ENCODE results near the gene CFAP97D1.

- TF ChIP-seq POLR2A (IDR thresholded peaks at IDR 0.05), result no peak
- TF ChIP-seq, protein P1, sequence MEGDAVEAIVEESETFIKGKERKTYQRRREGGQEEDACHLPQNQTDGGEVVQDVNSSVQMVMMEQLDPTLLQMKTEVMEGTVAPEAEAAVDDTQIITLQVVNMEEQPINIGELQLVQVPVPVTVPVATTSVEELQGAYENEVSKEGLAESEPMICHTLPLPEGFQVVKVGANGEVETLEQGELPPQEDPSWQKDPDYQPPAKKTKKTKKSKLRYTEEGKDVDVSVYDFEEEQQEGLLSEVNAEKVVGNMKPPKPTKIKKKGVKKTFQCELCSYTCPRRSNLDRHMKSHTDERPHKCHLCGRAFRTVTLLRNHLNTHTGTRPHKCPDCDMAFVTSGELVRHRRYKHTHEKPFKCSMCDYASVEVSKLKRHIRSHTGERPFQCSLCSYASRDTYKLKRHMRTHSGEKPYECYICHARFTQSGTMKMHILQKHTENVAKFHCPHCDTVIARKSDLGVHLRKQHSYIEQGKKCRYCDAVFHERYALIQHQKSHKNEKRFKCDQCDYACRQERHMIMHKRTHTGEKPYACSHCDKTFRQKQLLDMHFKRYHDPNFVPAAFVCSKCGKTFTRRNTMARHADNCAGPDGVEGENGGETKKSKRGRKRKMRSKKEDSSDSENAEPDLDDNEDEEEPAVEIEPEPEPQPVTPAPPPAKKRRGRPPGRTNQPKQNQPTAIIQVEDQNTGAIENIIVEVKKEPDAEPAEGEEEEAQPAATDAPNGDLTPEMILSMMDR (IDR thresholded peaks at IDR 0.05), result no peak
Observed at GRCh38 chr17:43767713-43768059, 12.5 kb upstream of the CFAP97D1 start.
